Hepatocyte (in vitro differentiated cells): ENCODE data around the gene PPFIA4. TPM values are rescaled to one million over a fixed set of nuclear protein-coding genes. Genes with fewer than 3 reads are reported as not detected.

ENCODE experiments used
- DNase-seq: peaks from one replicate; pipeline ENCODE4 v3.0.0-alpha.2; 2016; ENCODE audit warnings: low spot score
- H2AFZ ChIP-seq: fragments of 200-600 bp; sonication (generic); 2 replicates; pipeline ENCODE4 v1.6.0; 2016; ENCODE audit warnings: antibody characterized with exemption, mild to moderate bottlenecking
- H3K27ac ChIP-seq: fragments of 200-600 bp; sonication (generic); 2 replicates; pipeline ENCODE4 v1.5.1; 2016; ENCODE audit warnings: mild to moderate bottlenecking
- H3K27me3 ChIP-seq: fragments of 200-600 bp; sonication (generic); 2 replicates; pipeline ENCODE4 v1.6.1; 2016
- H3K36me3 ChIP-seq: fragments of 200-600 bp; sonication (generic); replicated peaks from 2 replicates; pipeline ENCODE4 v1.5.1; 2016; ENCODE audit warnings: low read depth; ENCODE audit not compliant: insufficient read depth
- H3K4me1 ChIP-seq: fragments of 200-600 bp; sonication (generic); 2 replicates; pipeline ENCODE4 v1.5.1; 2016; ENCODE audit warnings: mild to moderate bottlenecking, moderate library complexity; ENCODE audit not compliant: insufficient read depth
- H3K4me2 ChIP-seq: fragments of 200-600 bp; sonication (generic); 2 replicates; pipeline ENCODE4 v1.6.0; 2016
- H3K4me3 ChIP-seq: fragments of 200-600 bp; sonication (generic); 2 replicates; pipeline ENCODE4 v1.5.1; 2016; ENCODE audit warnings: mild to moderate bottlenecking
- H3K79me2 ChIP-seq: fragments of 200-600 bp; sonication (generic); 2 replicates; pipeline ENCODE4 v1.6.0; 2017; ENCODE audit warnings: mild to moderate bottlenecking
- H3K9me2 ChIP-seq: fragments of 200-600 bp; sonication (generic); replicated peaks from 2 replicates; pipeline ENCODE4 v1.6.0; 2017; ENCODE audit warnings: mild to moderate bottlenecking; ENCODE audit not compliant: insufficient read depth
- H3K9me3 ChIP-seq: fragments of 200-600 bp; sonication (generic); 2 replicates; pipeline ENCODE4 v1.5.1; 2016; ENCODE audit warnings: low read depth, mild to moderate bottlenecking
- H4K20me1 ChIP-seq: fragments of 200-600 bp; sonication (generic); 2 replicates; pipeline ENCODE4 v1.6.0; 2016; ENCODE audit warnings: mild to moderate bottlenecking; ENCODE audit not compliant: insufficient read depth, poor library complexity, severe bottlenecking
- EZH2 ChIP-seq: fragments of 200-600 bp; sonication (generic); IDR thresholded peaks from 2 replicates; pipeline ENCODE4 v1.6.1; 2016; ENCODE audit warnings: antibody characterized with exemption, mild to moderate bottlenecking, borderline replicate concordance
- EZH2phosphoT487 ChIP-seq: fragments of 200-600 bp; sonication (generic); IDR thresholded peaks from one replicate; pipeline ENCODE4 v1.6.1; 2018; ENCODE audit warnings: antibody characterized with exemption, mild to moderate bottlenecking, low read depth, moderate library complexity; ENCODE audit not compliant: unreplicated experiment, severe bottlenecking
- WGBS: methylation state at CpG from one replicate; pipeline ENCODE4 v1.1.6; 2016; ENCODE audit warnings: low lambda C conversion rate; ENCODE audit errors: missing lambda C conversion rate; 5-methylcytosine and 5-hydroxymethylcytosine counted together
- polyA plus RNA-seq: library from polyadenylated mRNA; unstranded; fragments of >200 nt; fragmentation: Nextera tagmentation; extraction: Ambion mirVana; gene quantifications from 2 replicates; pipeline ENCODE4 v1.2.1, GENCODE V29; 2016
- total RNA-seq: library from RNA; depleted of rRNA; stranded (reverse); fragments of >200 nt; gene quantifications from 2 replicates; pipeline ENCODE4 v1.2.3, GENCODE V29; 2014
- TF ChIP-seq, protein P1 (sequence below): fragments of 200-600 bp; sonication (generic); IDR thresholded peaks from 2 replicates; pipeline ENCODE4 v1.5.1; 2016; ENCODE audit warnings: antibody characterized with exemption, mild to moderate bottlenecking; ENCODE audit not compliant: poor library complexity

Gene PPFIA4
- total and polyA plus RNA-seq, 2 experiments from 2014 or later, result 1.4 to 1.7 TPM

DNA sequence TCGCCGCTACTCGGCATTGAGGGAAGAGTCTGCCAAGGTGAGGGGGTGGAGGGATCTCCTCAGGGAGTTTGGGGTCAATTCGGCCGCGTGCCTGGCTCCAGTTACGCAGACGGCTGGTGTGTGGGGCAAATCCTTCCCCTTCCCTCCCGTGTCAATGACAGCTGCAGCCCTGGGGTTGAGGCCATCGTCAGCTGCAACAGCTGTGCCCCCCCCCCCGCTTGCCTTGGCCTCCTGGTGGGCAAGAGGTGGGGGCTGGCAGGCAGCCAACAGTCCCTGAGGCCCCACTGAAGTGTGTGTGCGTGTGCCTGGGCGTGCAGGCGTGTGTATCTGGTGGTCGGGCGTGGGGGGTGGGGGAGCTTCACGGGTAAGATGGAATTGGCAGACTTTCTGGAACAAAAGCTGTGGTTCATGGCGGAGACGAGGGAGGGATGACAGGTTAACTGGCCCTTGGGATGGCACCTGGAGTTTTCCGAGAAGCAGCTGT is 25.6 kb downstream of the PPFIA4 start:
- H3K9me2 ChIP-seq, result no peaks in the 10 kb centered on the region
- no peaks in the 10 kb centered on the region for H4K20me1 ChIP-seq
- H3K27ac ChIP-seq, result no peak overlapping the region
- no peak overlapping the region for H3K4me2 ChIP-seq
- TF ChIP-seq EZH2 (no peak), EZH2phosphoT487 (no peak)
- TF ChIP-seq, protein P1, sequence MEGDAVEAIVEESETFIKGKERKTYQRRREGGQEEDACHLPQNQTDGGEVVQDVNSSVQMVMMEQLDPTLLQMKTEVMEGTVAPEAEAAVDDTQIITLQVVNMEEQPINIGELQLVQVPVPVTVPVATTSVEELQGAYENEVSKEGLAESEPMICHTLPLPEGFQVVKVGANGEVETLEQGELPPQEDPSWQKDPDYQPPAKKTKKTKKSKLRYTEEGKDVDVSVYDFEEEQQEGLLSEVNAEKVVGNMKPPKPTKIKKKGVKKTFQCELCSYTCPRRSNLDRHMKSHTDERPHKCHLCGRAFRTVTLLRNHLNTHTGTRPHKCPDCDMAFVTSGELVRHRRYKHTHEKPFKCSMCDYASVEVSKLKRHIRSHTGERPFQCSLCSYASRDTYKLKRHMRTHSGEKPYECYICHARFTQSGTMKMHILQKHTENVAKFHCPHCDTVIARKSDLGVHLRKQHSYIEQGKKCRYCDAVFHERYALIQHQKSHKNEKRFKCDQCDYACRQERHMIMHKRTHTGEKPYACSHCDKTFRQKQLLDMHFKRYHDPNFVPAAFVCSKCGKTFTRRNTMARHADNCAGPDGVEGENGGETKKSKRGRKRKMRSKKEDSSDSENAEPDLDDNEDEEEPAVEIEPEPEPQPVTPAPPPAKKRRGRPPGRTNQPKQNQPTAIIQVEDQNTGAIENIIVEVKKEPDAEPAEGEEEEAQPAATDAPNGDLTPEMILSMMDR, result no peak
- H3K36me3 ChIP-seq, result no peaks in the 10 kb centered on the region
- no peak overlapping the region for H3K4me3 ChIP-seq
- peak; percentile 42 for DNase-seq
- WGBS, result 47% methylated on average over 16 of the region's 20 CpGs
- H3K4me1 ChIP-seq, result peaks cover 13% of the 10 kb centered on the region
- H3K79me2 ChIP-seq, result no peaks in the 10 kb centered on the region
- no peaks in the 10 kb centered on the region for H3K9me3 ChIP-seq
- no peaks in the 10 kb centered on the region for H3K27me3 ChIP-seq
- no peak overlapping the region for H2AFZ ChIP-seq

DNA sequence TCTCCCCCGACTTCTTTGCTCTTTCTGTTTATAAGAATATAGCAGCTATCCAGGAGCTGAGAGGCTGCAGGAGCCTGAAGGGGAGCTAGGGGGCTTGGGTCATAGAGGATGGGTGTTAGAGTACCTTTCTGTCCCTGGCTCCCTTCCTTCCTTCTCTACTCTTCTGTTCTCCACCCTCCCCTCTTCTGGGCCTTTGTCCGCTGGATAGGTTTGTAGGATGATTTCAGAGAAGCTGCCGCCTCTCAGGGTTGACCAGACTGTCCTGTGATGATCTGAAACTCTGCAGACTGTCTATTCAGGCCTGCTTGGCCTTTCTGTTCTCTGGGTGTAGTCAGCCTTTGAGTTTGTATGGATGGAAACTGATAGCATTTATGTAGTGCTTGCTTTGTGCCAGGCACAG is 26.3 kb downstream of the PPFIA4 start:
- no peak overlapping the region for H3K27ac ChIP-seq
- no peaks in the 10 kb centered on the region for H3K79me2 ChIP-seq
- H3K4me3 ChIP-seq, result no peak overlapping the region
- H3K36me3 ChIP-seq, result no peaks in the 10 kb centered on the region
- no peaks in the 10 kb centered on the region for H4K20me1 ChIP-seq
- TF ChIP-seq EZH2phosphoT487 (no peak), EZH2 (no peak)
- TF ChIP-seq, protein P1, result no peak
- no peaks in the 10 kb centered on the region for H3K27me3 ChIP-seq
- no peak overlapping the region for H2AFZ ChIP-seq
- WGBS, result 74% methylated on average over 3 of the region's 3 CpGs
- H3K4me2 ChIP-seq, result no peak overlapping the region
- H3K9me3 ChIP-seq, result no peaks in the 10 kb centered on the region
- H3K9me2 ChIP-seq, result no peaks in the 10 kb centered on the region
- DNase-seq, result no peak
- peaks cover 13% of the 10 kb centered on the region for H3K4me1 ChIP-seq

DNA sequence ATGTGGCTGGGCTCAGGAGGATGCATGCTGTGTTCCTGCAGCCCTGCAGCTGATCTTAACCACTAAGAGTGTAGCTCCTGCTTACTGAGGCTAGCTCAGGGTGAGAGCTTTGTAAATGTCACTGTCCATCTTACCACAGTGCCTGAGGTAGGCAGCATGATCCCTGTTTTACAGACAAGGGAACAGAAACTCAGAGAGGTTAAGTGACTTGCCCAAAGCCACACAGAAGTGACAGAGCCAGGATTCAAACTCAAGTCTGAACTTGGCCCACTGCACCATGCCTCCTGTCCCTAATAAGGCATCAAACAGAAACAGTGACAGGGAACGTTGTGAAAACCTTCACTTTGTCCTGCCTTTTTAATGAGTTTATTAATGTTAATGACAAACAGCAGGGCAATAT is 27.9 kb downstream of the PPFIA4 start:
- Histone ChIP-seq H3K36me3 (no peaks in the 10 kb centered on the region), H3K79me2 (no peaks in the 10 kb centered on the region), H4K20me1 (no peaks in the 10 kb centered on the region), H3K4me1 (peaks cover 13% of the 10 kb centered on the region), H2AFZ (no peak overlapping the region), H3K9me2 (no peaks in the 10 kb centered on the region), H3K9me3 (no peaks in the 10 kb centered on the region), H3K27ac (no peak overlapping the region), H3K4me3 (no peak overlapping the region), H3K4me2 (no peak overlapping the region), H3K27me3 (no peaks in the 10 kb centered on the region)
- 58% methylated on average over 1 of the region's 1 CpG for WGBS
- TF ChIP-seq EZH2phosphoT487 (no peak), EZH2 (no peak)
- TF ChIP-seq, protein P1, result no peak
- no peak for DNase-seq

DNA sequence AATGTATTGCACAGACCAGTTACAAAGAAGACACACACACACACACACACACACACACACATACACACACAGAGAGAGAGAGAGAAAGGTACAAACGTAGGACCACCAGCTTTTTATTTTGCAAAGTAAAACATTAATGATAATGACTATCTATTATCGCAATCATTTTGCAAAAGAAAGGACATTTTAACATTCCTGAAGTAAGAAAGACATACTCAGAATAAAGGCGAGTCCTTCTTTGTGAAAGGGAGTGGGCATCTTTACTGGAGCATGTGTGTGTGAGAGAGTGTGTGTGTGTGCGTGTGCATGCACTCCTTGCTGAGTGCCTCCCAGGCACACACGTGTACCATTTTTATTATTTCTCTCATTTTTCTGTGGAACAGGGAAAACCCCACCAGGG is 28.4 kb downstream of the PPFIA4 start:
- Histone ChIP-seq H3K36me3 (no peaks in the 10 kb centered on the region), H2AFZ (no peak overlapping the region), H3K27ac (no peak overlapping the region), H3K4me3 (no peak overlapping the region), H3K27me3 (no peaks in the 10 kb centered on the region), H3K9me3 (no peaks in the 10 kb centered on the region), H4K20me1 (no peaks in the 10 kb centered on the region), H3K4me1 (peaks cover 13% of the 10 kb centered on the region), H3K79me2 (no peaks in the 10 kb centered on the region), H3K4me2 (no peak overlapping the region), H3K9me2 (no peaks in the 10 kb centered on the region)
- WGBS, result 84% methylated on average over 5 of the region's 5 CpGs
- no peak for DNase-seq
- TF ChIP-seq EZH2, result no peak
- TF ChIP-seq, protein P1, result no peak
- TF ChIP-seq EZH2phosphoT487, result no peak
